ENCODE measurements around the gene CILP2. TPM values are rescaled to one million over a fixed set of nuclear protein-coding genes. Genes with fewer than 3 reads are reported as not detected.

CILP2 gene
- total and polyA plus RNA-seq, 2 of the 4 experiments (the other 2 are of a cell fraction) = 0.18 to 0.87 TPM

GRCh38 chr19:19580418-19580817 is 42.4 kb downstream of the CILP2 start:
- no peak overlapping the region for H3K27ac ChIP-seq (ENCODE audit: insufficient read depth, low read length)
- H2AFZ ChIP-seq (replicated peaks; ENCODE audit: low read length, poor library complexity) = no peak overlapping the region
- H2AK9ac ChIP-seq (replicated peaks; ENCODE audit: low read depth, low read length, poor library complexity) = no peak overlapping the region
- H3K14ac ChIP-seq (replicated peaks; ENCODE audit: low read depth, low read length) = no peak overlapping the region
- in situ Hi-C loops (cut with MboI; ENCODE audit: low sequenced_read_pairs) (no loop called here), dilution Hi-C loops (cut with HindIII; ENCODE audit: low sequenced_read_pairs, unreplicated experiment) (no loop called here), intact Hi-C loops (cut with micrococcal nuclease) (no loop called here)
- H3K56ac ChIP-seq (ENCODE audit: extremely low read depth, insufficient read depth, low read length) = no peak overlapping the region
- no peaks in the 10 kb centered on the region for H3K27me3 ChIP-seq (ENCODE audit: control insufficient read depth, insufficient read depth, low read length)
- no peaks in the 10 kb centered on the region for H3K9me1 ChIP-seq (ENCODE audit: insufficient read depth, low read length)
- no peak overlapping the region for H3K23ac ChIP-seq (ENCODE audit: low read depth, low read length)
- ChIA-PET CTCF (no interaction called here), POLR2A (ENCODE audit: unreplicated experiment) (no interaction called here)
- no peaks in the 10 kb centered on the region for H3K9me3 ChIP-seq (ENCODE audit: control insufficient read depth, insufficient read depth, low read length)
- H2BK5ac ChIP-seq (ENCODE audit: low read depth, low read length, poor library complexity, severe bottlenecking) = no peak overlapping the region
- no peak overlapping the region for H3K9ac ChIP-seq (ENCODE audit: low read depth, low read length)
- no peak overlapping the region for H4K5ac ChIP-seq (ENCODE audit: low read depth, low read length)
- H3K79me1 ChIP-seq (ENCODE audit: low read depth in 1 of 2, low read length in 2 of 2) = no peaks in the 10 kb centered on the region
- H2BK15ac ChIP-seq (ENCODE audit: low read depth, low read length) = no peak overlapping the region
- H2BK120ac ChIP-seq (ENCODE audit: low read depth, low read length) = no peak overlapping the region
- H3K18ac ChIP-seq (ENCODE audit: low read depth, low read length) = no peak overlapping the region
- no peak for DNase-seq
- no peak overlapping the region for H4K91ac ChIP-seq (ENCODE audit: insufficient read depth, low read depth, low read length)
- WGBS, 2 experiments (ENCODE audit: extremely low coverage in 2 of 2, insufficient read length in 1 of 2) = no CpG with 5 or more reads among the region's 4 CpGs
- no peak overlapping the region for H3K4me3 ChIP-seq (ENCODE audit: insufficient read depth, low read depth, low read length)
- no peak overlapping the region for H2BK20ac ChIP-seq (ENCODE audit: low read depth, low read length)
- H3K4me2 ChIP-seq (ENCODE audit: low read depth, low read length) = no peak overlapping the region
- H4K20me1 ChIP-seq (ENCODE audit: insufficient read depth, low read length) = no peaks in the 10 kb centered on the region
- H3K4ac ChIP-seq (ENCODE audit: low read depth, low read length) = no peak overlapping the region
- H3K36me3 ChIP-seq (ENCODE audit: control insufficient read depth, insufficient read depth, low read length) = no peaks in the 10 kb centered on the region
- BruUV-seq (replicated peaks) = no TSS peak
- H4K8ac ChIP-seq (ENCODE audit: low read depth in 2 of 2, low read length in 2 of 2) = no peak overlapping the region
- no peak for TF ChIP-seq MXI1 (IDR thresholded peaks at IDR 0.05; ENCODE audit: borderline replicate concordance, low read depth, low read length)
- TF ChIP-seq ELK1 (IDR thresholded peaks at IDR 0.05; ENCODE audit: borderline replicate concordance, low read depth, low read length) = no peak
- no peak for TF ChIP-seq MAFK (IDR thresholded peaks at IDR 0.05; ENCODE audit: low read depth, low read length)
- TF ChIP-seq RFX5 (IDR thresholded peaks at IDR 0.05; ENCODE audit: low read depth, low read length) = no peak
- TF ChIP-seq BHLHE40 (IDR thresholded peaks at IDR 0.05; ENCODE audit: low read depth, low read length) = no peak
- TF ChIP-seq RCOR1 (IDR thresholded peaks at IDR 0.05; ENCODE audit: insufficient replicate concordance, low read length) = no peak
- TF ChIP-seq RAD21 (IDR thresholded peaks at IDR 0.05; ENCODE audit: low read length) = no peak
- no peak for TF ChIP-seq MAZ (IDR thresholded peaks at IDR 0.05; ENCODE audit: borderline replicate concordance, low read depth, low read length)
- no peak for TF ChIP-seq CEBPB (IDR thresholded peaks at IDR 0.05; ENCODE audit: low read depth, low read length)
- no peak for TF ChIP-seq USF2 (IDR thresholded peaks at IDR 0.05; ENCODE audit: low read depth, low read length)
- TF ChIP-seq CHD1 (IDR thresholded peaks at IDR 0.05; ENCODE audit: low read depth, low read length) = no peak
- no peak for TF ChIP-seq FOS (IDR thresholded peaks at IDR 0.05; ENCODE audit: low read depth, low read length)
- no peak for TF ChIP-seq NFE2L2 (IDR thresholded peaks at IDR 0.05; ENCODE audit: low read depth, low read length)
- TF ChIP-seq CTCF (conservative IDR thresholded peaks at IDR 0.05; ENCODE audit: low read depth, low read length) = no peak
- TF ChIP-seq SMC3 (IDR thresholded peaks at IDR 0.05; ENCODE audit: low read depth, low read length) = no peak
- TF ChIP-seq POLR2A (IDR thresholded peaks at IDR 0.05; ENCODE audit: low read depth, low read length) = no peak
- H3K4me1 ChIP-seq (ENCODE audit: control insufficient read depth, insufficient read depth, low read length) = no peaks in the 10 kb centered on the region
- ATAC-seq (ENCODE audit: low read depth) = no peak
- H2AK5ac ChIP-seq (ENCODE audit: low read depth, low read length) = no peak overlapping the region

Measured in IMR-90 (cell line).